GM13977 (cell line): ENCODE measurements around the gene TRIM42.

Experiments
- DNase-seq: peaks from one replicate; pipeline ENCODE4 v3.0.0; 2012; ENCODE audit warnings: low spot score
- CTCF ChIP-seq: IDR thresholded peaks from 2 replicates; pipeline ENCODE4 v1.5.1; 2012; ENCODE audit warnings: mild to moderate bottlenecking, control low read depth; ENCODE audit not compliant: insufficient read depth; ENCODE audit errors: extremely low read depth, missing control alignments
- in situ Hi-C: fragments of 300-500 bp; cut with MboI; formaldehyde crosslinking; loops from one replicate; pipeline ENCODE4 v1.12.0; 2022; ENCODE audit warnings: low sequenced_read_pairs, low pct_unique_long_range_greater_than_20kb, mixed read lengths, inconsistent platforms; ENCODE audit not compliant: unreplicated experiment

TRIM42 gene

GRCh38 chr3:140712301-140712700 is 34.4 kb downstream of the TRIM42 start:
- TF ChIP-seq CTCF: no peak
- in situ Hi-C loops: no loop called here
- DNase-seq: no peak

- in situ Hi-C loops: no loop called here
- no peak for DNase-seq
- TF ChIP-seq CTCF: no peak
Observed at GRCh38 chr3:140715035-140715434, 37.2 kb downstream of the TRIM42 start.

- no peak for DNase-seq
- in situ Hi-C loops: no loop called here
- no peak for TF ChIP-seq CTCF
Observed at GRCh38 chr3:140717921-140718320, 40.1 kb downstream of the TRIM42 start.

- in situ Hi-C loops: no loop called here
- DNase-seq: no peak
Observed at GRCh38 chr3:140719841-140720614, 42.2 kb downstream of the TRIM42 start.

GRCh38 chr3:140723576-140723975 is 45.7 kb downstream of the TRIM42 start:
- in situ Hi-C loops: no loop called here
- TF ChIP-seq CTCF: no peak
- no peak for DNase-seq

More at GRCh38 chr3:140719841-140720614, 42.2 kb downstream of the TRIM42 start:
- no peak for TF ChIP-seq CTCF

GRCh38 chr3:140724856-140725812 is 47.3 kb downstream of the TRIM42 start:
- in situ Hi-C loops: no loop called here
- TF ChIP-seq CTCF: no peak
- DNase-seq: no peak
